ENCODE data around the gene GUCY1A2. TPM values are rescaled to one million over a fixed set of nuclear protein-coding genes. Genes with fewer than 3 reads are reported as not detected.

GUCY1A2 gene
- total RNA-seq, 1 donor = 0.43 TPM

DNA sequence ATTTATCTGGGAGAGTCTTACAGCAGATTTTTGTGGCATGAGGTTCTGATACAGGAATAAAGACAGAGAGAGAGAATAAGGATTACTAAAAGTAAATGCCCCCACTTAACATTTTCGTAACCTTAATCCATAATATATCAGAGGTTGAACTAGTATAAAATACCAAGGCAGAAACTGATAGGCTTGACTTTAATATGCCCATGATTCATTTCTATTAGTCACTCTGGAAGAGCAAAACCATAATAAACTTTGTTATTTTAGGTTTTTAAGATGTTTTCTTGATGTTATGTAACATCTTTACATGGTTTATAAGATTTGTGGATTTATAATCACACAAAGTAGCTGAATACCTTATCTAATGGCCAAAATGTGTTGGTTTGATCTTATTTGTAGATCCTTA, 19.1 kb downstream of the GUCY1A2 start:
- H3K4me3 ChIP-seq (ENCODE audit: low read depth, low read length) = no peak overlapping the region
- no peak for DNase-seq (ENCODE audit: low read depth)
- TF ChIP-seq, protein P1, sequence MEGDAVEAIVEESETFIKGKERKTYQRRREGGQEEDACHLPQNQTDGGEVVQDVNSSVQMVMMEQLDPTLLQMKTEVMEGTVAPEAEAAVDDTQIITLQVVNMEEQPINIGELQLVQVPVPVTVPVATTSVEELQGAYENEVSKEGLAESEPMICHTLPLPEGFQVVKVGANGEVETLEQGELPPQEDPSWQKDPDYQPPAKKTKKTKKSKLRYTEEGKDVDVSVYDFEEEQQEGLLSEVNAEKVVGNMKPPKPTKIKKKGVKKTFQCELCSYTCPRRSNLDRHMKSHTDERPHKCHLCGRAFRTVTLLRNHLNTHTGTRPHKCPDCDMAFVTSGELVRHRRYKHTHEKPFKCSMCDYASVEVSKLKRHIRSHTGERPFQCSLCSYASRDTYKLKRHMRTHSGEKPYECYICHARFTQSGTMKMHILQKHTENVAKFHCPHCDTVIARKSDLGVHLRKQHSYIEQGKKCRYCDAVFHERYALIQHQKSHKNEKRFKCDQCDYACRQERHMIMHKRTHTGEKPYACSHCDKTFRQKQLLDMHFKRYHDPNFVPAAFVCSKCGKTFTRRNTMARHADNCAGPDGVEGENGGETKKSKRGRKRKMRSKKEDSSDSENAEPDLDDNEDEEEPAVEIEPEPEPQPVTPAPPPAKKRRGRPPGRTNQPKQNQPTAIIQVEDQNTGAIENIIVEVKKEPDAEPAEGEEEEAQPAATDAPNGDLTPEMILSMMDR (IDR thresholded peaks at IDR 0.05; ENCODE audit: insufficient read depth, low read depth, low read length) = no peak

DNA sequence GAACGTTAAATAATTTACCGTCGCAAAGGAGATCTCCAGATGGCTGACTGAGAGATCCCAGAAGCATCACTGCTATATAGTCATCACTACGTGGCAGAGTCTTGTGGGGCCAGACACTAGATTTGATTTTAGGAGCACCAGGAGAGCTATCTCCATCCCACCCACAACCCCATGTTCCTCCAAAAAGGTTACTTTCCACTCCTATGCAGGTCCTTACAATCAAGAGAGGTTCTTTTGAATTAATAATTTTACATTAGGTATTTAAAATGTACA, 19.4 kb downstream of the GUCY1A2 start:
- DNase-seq (ENCODE audit: low read depth) = no peak
- H3K4me3 ChIP-seq (ENCODE audit: low read depth, low read length) = no peak overlapping the region
- TF ChIP-seq, protein P1 (IDR thresholded peaks at IDR 0.05; ENCODE audit: insufficient read depth, low read depth, low read length) = no peak

DNA sequence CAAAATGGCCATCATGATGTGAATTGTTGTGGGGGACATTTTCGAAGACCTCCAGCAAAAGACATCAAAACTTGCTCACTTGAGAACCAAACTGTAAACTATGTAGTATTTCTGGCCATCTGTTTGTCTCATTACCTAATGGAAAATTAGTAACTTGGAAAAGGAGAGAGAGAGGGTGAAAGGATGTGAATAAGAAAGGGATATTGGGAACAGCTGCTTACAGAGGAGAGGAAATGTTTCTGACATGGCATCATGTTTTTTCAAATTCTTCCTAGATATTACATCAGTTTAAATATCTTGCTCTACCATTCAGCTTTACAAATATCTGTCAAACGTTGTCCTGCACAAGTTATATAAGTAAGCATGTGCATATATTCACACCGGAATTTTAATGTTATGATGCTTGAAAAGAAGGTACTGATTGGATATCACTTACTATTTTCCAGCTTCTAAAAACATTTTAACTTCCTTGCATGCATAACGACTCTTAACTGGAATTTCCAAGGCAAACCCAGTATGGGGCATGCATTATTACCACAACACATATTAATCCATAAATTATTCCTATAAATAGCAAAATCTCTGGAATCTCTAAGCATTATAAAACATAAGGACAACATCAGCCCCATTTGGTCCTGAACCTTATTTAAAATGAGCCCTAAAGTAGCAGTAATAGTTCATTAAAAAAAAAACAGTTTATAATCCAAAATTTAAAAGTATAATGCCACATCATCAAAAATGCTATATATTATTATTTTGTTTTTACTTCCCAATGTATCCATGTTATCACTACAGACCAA, 20.0 kb downstream of the GUCY1A2 start:
- peak; percentile 58 for DNase-seq (ENCODE audit: low read depth)
- TF ChIP-seq, protein P1 (IDR thresholded peaks at IDR 0.05; ENCODE audit: insufficient read depth, low read depth, low read length) = no peak

DNA sequence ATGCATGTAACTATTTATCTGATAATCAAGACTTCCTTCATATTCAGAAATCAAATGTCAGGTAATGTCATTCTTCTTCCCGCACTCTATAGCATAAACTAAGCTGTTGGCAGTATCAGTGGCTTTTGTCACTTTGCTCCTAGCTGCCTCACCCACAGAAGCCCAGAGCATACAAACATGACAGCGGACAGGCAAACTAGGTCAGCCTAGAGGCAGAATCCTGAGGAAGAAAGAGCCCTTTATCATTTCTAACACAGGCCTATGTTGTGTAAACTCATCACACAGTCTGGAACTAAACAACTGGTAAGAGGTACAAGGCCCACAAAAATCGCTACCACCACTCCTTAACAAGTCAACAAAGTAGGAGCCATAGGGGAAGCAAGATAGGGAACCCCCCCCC, 21.0 kb downstream of the GUCY1A2 start:
- TF ChIP-seq, protein P1 (IDR thresholded peaks at IDR 0.05; ENCODE audit: insufficient read depth, low read depth, low read length) = no peak
- H3K4me3 ChIP-seq (ENCODE audit: low read depth, low read length) = no peak overlapping the region
- no peak for DNase-seq (ENCODE audit: low read depth)

More for the DNA sequence above, 20.0 kb downstream of the GUCY1A2 start:
- H3K4me3 ChIP-seq (ENCODE audit: low read depth, low read length) = no peak overlapping the region

DNA sequence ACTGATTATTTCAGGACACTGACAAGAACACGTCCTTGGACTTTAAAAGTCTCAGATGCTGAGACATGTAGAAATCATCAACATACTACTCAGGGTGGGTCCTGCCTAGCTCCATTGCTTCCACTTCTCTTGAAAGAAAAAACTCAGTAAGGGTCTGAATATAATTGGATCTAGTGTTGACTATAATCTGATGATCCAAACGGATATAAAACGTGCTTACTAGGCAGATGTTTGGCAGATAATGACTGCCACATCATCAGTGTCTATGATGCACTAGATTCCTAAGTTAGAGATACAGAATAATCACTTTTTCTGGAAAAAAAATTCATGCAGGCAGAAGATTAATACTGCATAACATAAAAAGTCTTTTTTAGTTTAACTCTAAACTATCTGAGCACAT, 21.6 kb downstream of the GUCY1A2 start:
- TF ChIP-seq, protein P1 (IDR thresholded peaks at IDR 0.05; ENCODE audit: insufficient read depth, low read depth, low read length) = no peak
- DNase-seq (ENCODE audit: low read depth) = no peak

GRCh38 chr11:106990331-106990730, 27.9 kb downstream of the GUCY1A2 start:
- no peak overlapping the region for H3K4me3 ChIP-seq (ENCODE audit: low read depth, low read length)
- DNase-seq (ENCODE audit: low read depth) = peak; percentile 38
- TF ChIP-seq, protein P1 (IDR thresholded peaks at IDR 0.05; ENCODE audit: insufficient read depth, low read depth, low read length) = no peak

More for the DNA sequence above, 21.6 kb downstream of the GUCY1A2 start:
- no peak overlapping the region for H3K4me3 ChIP-seq (ENCODE audit: low read depth, low read length)

DNA sequence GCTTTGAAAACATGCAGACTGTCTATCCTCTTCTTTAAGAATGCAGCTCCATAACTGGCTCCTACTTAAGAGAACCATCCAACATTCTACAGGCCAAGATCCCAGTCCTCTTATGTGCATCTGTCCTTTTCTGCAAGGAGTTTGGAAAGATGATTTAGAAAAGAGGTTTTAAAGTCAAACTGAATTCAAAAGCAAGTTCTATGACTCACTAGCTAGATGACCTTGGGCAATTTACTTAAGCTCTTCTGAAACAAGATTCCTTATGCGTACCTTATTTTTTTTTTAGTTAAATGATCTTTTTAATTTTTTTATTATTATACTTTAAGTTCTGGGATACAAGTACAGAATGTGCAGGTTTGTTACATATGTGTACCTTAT, 29.2 kb downstream of the GUCY1A2 start:
- TF ChIP-seq, protein P1 (IDR thresholded peaks at IDR 0.05; ENCODE audit: insufficient read depth, low read depth, low read length) = no peak
- DNase-seq (ENCODE audit: low read depth) = peak; percentile 60
- no peak overlapping the region for H3K4me3 ChIP-seq (ENCODE audit: low read depth, low read length)
